H1 (cell line): ENCODE results near the gene NR4A1. TPM values are rescaled to one million over a fixed set of nuclear protein-coding genes. Genes with fewer than 3 reads are reported as not detected.

Experiments used
- CTCF ChIA-PET: fragments of 300-600 bp; sonication (Branson Sonifier 250); formaldehyde crosslinking; loops from one replicate; lab custom pipeline; 2021; ENCODE audit not compliant: partially characterized antibody; lab: Charles Lee
- POLR2A ChIA-PET: fragments of 300-600 bp; sonication (Branson Sonifier 250); formaldehyde crosslinking; loops from one replicate; lab custom pipeline; 2021; ENCODE audit warnings: inconsistent platforms; ENCODE audit not compliant: partially characterized antibody; lab: Charles Lee
- DNase-seq, 2 experiments: peaks; one replicate each; pipeline versions ENCODE4 v3.0.0 to v3.0.0-alpha.2; 2010 to 2022; ENCODE audit warnings: low spot score in 2 of 2, low read depth in 1 of 2, mixed read lengths in 1 of 2
- FAIRE-seq: peaks from 2 replicates; lab custom pipeline; 2011; peaks lifted over from hg19 to GRCh38; lab: Jason Lieb, UNC
- H2AFZ ChIP-seq: 2 replicates; pipeline ENCODE4 v1.8.1; 2012; ENCODE audit warnings: low read length, inconsistent platforms
- H2AK5ac ChIP-seq: 2 replicates; pipeline ENCODE4 v1.6.1; 2013; ENCODE audit warnings: low read depth, low read length
- H2BK120ac ChIP-seq: replicated peaks from 2 replicates; pipeline ENCODE3; 2013; ENCODE audit warnings: low read depth, low read length, inconsistent platforms
- H2BK12ac ChIP-seq: 2 replicates; pipeline ENCODE4 v1.6.1; 2013; ENCODE audit warnings: low read depth, low read length
- H2BK15ac ChIP-seq: 2 replicates; pipeline ENCODE4 v1.6.1; 2013; ENCODE audit warnings: low read length
- H2BK20ac ChIP-seq: 2 replicates; pipeline ENCODE4 v1.6.1; 2013; ENCODE audit warnings: low read length
- H2BK5ac ChIP-seq: 2 replicates; pipeline ENCODE4 v1.6.1; 2013; ENCODE audit warnings: low read depth, low read length
- H3K14ac ChIP-seq: 2 replicates; pipeline ENCODE4 v1.6.1; 2013; ENCODE audit warnings: inconsistent platforms; ENCODE audit not compliant: insufficient read length
- H3K18ac ChIP-seq: 2 replicates; pipeline ENCODE4 v1.6.1; 2013; ENCODE audit warnings: low read length; ENCODE audit errors: extremely low read depth
- H3K23ac ChIP-seq: 2 replicates; pipeline ENCODE4 v1.6.1; 2013; ENCODE audit warnings: inconsistent platforms; ENCODE audit not compliant: insufficient read length
- H3K23me2 ChIP-seq: 2 replicates; pipeline ENCODE4 v1.6.1; 2013; ENCODE audit warnings: low read depth, low read length
- H3K27ac ChIP-seq: 2 replicates; pipeline ENCODE4 v1.6.1; 2011; ENCODE audit warnings: low read depth, low read length, inconsistent platforms
- H3K27me3 ChIP-seq, 4 experiments: replicated peaks in 1 of 4; 1 replicate in 1 of 4; 2 replicates in 3 of 4; pipeline versions ENCODE4 v1.6.1 to v1.8.1; 2011 to 2013; ENCODE audit warnings: low read length in 3 of 4, mild to moderate bottlenecking in 3 of 4, inconsistent platforms in 2 of 4, mixed read lengths in 2 of 4, moderate library complexity in 1 of 4; ENCODE audit not compliant: control insufficient read depth in 3 of 4, insufficient read depth in 3 of 4; ENCODE audit errors: extremely low read depth in 1 of 4
- H3K36me3 ChIP-seq, 4 experiments: 2 replicates each; pipeline versions ENCODE4 v1.6.1 to v1.8.1; 2011 to 2013; ENCODE audit warnings: mild to moderate bottlenecking in 4 of 4, low read length in 3 of 4, moderate library complexity in 2 of 4, control low read depth in 1 of 4, inconsistent platforms in 1 of 4; ENCODE audit not compliant: insufficient read depth in 4 of 4, control insufficient read depth in 2 of 4
- H3K4ac ChIP-seq: replicated peaks from 2 replicates; pipeline ENCODE3; 2013; ENCODE audit warnings: low read length, low read depth, mixed read lengths, inconsistent platforms; ENCODE audit not compliant: insufficient read length
- H3K4me1 ChIP-seq, 4 experiments: replicated peaks in 1 of 4; 1 replicate in 1 of 4; 2 replicates in 3 of 4; pipeline versions ENCODE4 v1.6.1 to v1.8.1; 2011 to 2013; ENCODE audit warnings: low read length in 3 of 4, inconsistent platforms in 2 of 4, mixed read lengths in 1 of 4; ENCODE audit not compliant: insufficient read depth in 4 of 4, control insufficient read depth in 3 of 4
- H3K4me2 ChIP-seq, 2 experiments: 2 replicates each; pipeline versions ENCODE4 v1.6.1 to v1.8.1; 2011 to 2013; ENCODE audit warnings: low read depth in 2 of 2, low read length in 2 of 2, control low read depth in 1 of 2, inconsistent platforms in 1 of 2, mild to moderate bottlenecking in 1 of 2; ENCODE audit not compliant: insufficient read depth in 1 of 2
- H3K4me3 ChIP-seq, 4 experiments: fragments of 200-600, 300-600 bp in 1 of 4; sonication (generic), shearing (Covaris generic), sonication (Bioruptor Twin) in 1 of 4; 2 replicates each; pipeline versions ENCODE4 v1.5.1 to v1.8.1; 2011 to 2016; ENCODE audit warnings: low read length in 4 of 4, low read depth in 3 of 4, control low read depth in 2 of 4, inconsistent platforms in 2 of 4, mild to moderate bottlenecking in 2 of 4, mixed read lengths in 1 of 4, moderate library complexity in 1 of 4; ENCODE audit not compliant: insufficient read depth in 2 of 4; ENCODE audit errors: extremely low read depth in 1 of 4
- H3K56ac ChIP-seq: replicated peaks from 2 replicates; pipeline ENCODE3; 2013; ENCODE audit warnings: low read depth, mild to moderate bottlenecking, mixed read lengths, low read length, inconsistent platforms; ENCODE audit not compliant: insufficient read length
- H3K79me1 ChIP-seq: 2 replicates; pipeline ENCODE4 v1.6.1; 2013; ENCODE audit warnings: low read depth, low read length, control low read depth
- H3K79me2 ChIP-seq, 2 experiments: 2 replicates each; pipeline versions ENCODE4 v1.6.1 to v1.8.1; 2012 to 2013; ENCODE audit warnings: low read length in 2 of 2, mild to moderate bottlenecking in 2 of 2, inconsistent platforms in 1 of 2; ENCODE audit not compliant: insufficient read depth in 2 of 2, control insufficient read depth in 1 of 2
- H3K9ac ChIP-seq, 4 experiments: replicated peaks in 1 of 4; 1 replicate in 1 of 4; 2 replicates in 3 of 4; pipeline versions ENCODE4 v1.6.1 to v1.8.1; 2011 to 2013; ENCODE audit warnings: low read depth in 3 of 4, low read length in 3 of 4, control low read depth in 2 of 4, mild to moderate bottlenecking in 2 of 4, moderate library complexity in 2 of 4, inconsistent platforms in 1 of 4; ENCODE audit errors: extremely low read depth in 1 of 4
- H3K9me3 ChIP-seq, 2 experiments: 2 replicates each; pipeline versions ENCODE4 v1.6.1 to v1.8.1; 2012 to 2013; ENCODE audit warnings: mild to moderate bottlenecking in 2 of 2, moderate library complexity in 2 of 2, control low read depth in 1 of 2, inconsistent platforms in 1 of 2, low read depth in 1 of 2, low read length in 1 of 2, mixed read lengths in 1 of 2; ENCODE audit not compliant: insufficient read depth in 2 of 2
- H4K20me1 ChIP-seq, 2 experiments: replicated peaks in 1 of 2; 2 replicates each; pipeline versions ENCODE3 to v1.8.1; 2011 to 2013; ENCODE audit warnings: inconsistent platforms in 2 of 2, low read length in 2 of 2, mild to moderate bottlenecking in 1 of 2; ENCODE audit not compliant: insufficient read depth in 2 of 2, control insufficient read depth in 1 of 2
- H4K5ac ChIP-seq: 2 replicates; pipeline ENCODE4 v1.6.1; 2013; ENCODE audit warnings: low read length, low read depth, mixed read lengths, inconsistent platforms; ENCODE audit not compliant: insufficient read length
- H4K8ac ChIP-seq: 2 replicates; pipeline ENCODE4 v1.8.0; 2013; ENCODE audit warnings: mild to moderate bottlenecking, moderate library complexity, low read length, inconsistent platforms; ENCODE audit not compliant: insufficient read depth; ENCODE audit errors: extremely low read depth
- H4K91ac ChIP-seq: replicated peaks from 2 replicates; pipeline ENCODE3; 2013; ENCODE audit warnings: low read length, mixed read lengths, inconsistent platforms; ENCODE audit not compliant: insufficient read length
- BACH1 ChIP-seq: IDR thresholded peaks from 2 replicates; pipeline ENCODE4 v1.6.1; 2012; ENCODE audit warnings: low read length, improper control_type of control experiment
- CHD1 ChIP-seq: IDR thresholded peaks from 2 replicates; pipeline ENCODE4 v1.6.1; 2012; ENCODE audit warnings: low read depth, low read length, improper control_type of control experiment
- CTBP2 ChIP-seq: IDR thresholded peaks from 2 replicates; pipeline ENCODE4 v1.7.0; 2011; ENCODE audit warnings: borderline replicate concordance, mild to moderate bottlenecking, moderate library complexity, mixed read lengths, low read length; ENCODE audit not compliant: insufficient read depth, insufficient read length
- JUND ChIP-seq: IDR thresholded peaks from 2 replicates; pipeline ENCODE4 v1.6.1; 2011; ENCODE audit warnings: mild to moderate bottlenecking, improper control_type of control experiment, low read length
- KDM1A ChIP-seq: fragments of 200-600, 300-600 bp; sonication (generic); IDR thresholded peaks from 2 replicates; pipeline ENCODE4 v1.7.1; 2016; ENCODE audit warnings: mild to moderate bottlenecking, low read length, borderline replicate concordance
- KDM4A ChIP-seq: IDR thresholded peaks from one replicate; pipeline ENCODE4 v1.7.1; 2012; ENCODE audit warnings: low read depth, mild to moderate bottlenecking, moderate library complexity, low read length, inconsistent platforms; ENCODE audit not compliant: severe bottlenecking
- MAFK ChIP-seq: IDR thresholded peaks from 2 replicates; pipeline ENCODE4 v1.6.1; 2012; ENCODE audit warnings: low read depth, mild to moderate bottlenecking, improper control_type of control experiment, low read length
- POLR2A ChIP-seq, 2 experiments: IDR thresholded peaks; 1 replicate in 1 of 2; 2 replicates in 1 of 2; pipeline ENCODE4 v1.6.1; 2011; ENCODE audit warnings: low read depth in 2 of 2, low read length in 2 of 2, mild to moderate bottlenecking in 2 of 2; ENCODE audit errors: control extremely low read depth in 1 of 2
- POU5F1 ChIP-seq: IDR thresholded peaks from 2 replicates; pipeline ENCODE4 v1.6.1; 2011; ENCODE audit warnings: low read depth, mild to moderate bottlenecking, low read length, moderate library complexity
- SIX5 ChIP-seq: IDR thresholded peaks from 2 replicates; pipeline ENCODE4 v1.6.1; 2011; ENCODE audit warnings: mild to moderate bottlenecking, low read depth, low read length
- YY1 ChIP-seq: IDR thresholded peaks from 2 replicates; pipeline ENCODE4 v1.6.1; 2011; ENCODE audit warnings: low read depth, mild to moderate bottlenecking, low read length
- ZNF274 ChIP-seq: IDR thresholded peaks from 2 replicates; pipeline ENCODE4 v1.7.0; 2012; ENCODE audit warnings: low read length, borderline replicate concordance; ENCODE audit errors: extremely low read depth
- WGBS, 2 experiments: shearing (Covaris generic) in 1 of 2; methylation state at CpG; one replicate each; pipeline versions ENCODE4 v1.1.6 to v1.1.7; 2013 to 2015; ENCODE audit warnings: low lambda C conversion rate in 2 of 2, mixed read lengths in 2 of 2, inconsistent platforms in 1 of 2, low coverage in 1 of 2, missing lambda C conversion rate in 1 of 2; ENCODE audit not compliant: insufficient replicate concordance in 2 of 2, insufficient coverage in 1 of 2, insufficient read length in 1 of 2; ENCODE audit errors: extremely low coverage in 1 of 2, missing lambda C conversion rate in 1 of 2; 5-methylcytosine and 5-hydroxymethylcytosine counted together
- polyA plus RNA-seq, 7 experiments: library from polyadenylated mRNA; depleted of rRNA in 3 of 7; stranded (reverse) in 5 of 7; unstranded in 2 of 7; fragments of >200 nt in 5 of 7; fragments of 200-250 nt in 2 of 7; gene quantifications; 1 replicate in 5 of 7; 2 replicates in 1 of 7; 4 replicates in 1 of 7; pipeline versions ENCODE4 v1.2.1 to v1.2.3, GENCODE V29; 2011 to 2013; ENCODE audit warnings: missing spikeins in 2 of 7, mixed read lengths in 2 of 7
- total RNA-seq: library from RNA; stranded (reverse); fragmentation: NEBNext Ultra II Directional; extraction: Animal tissue kit (Norgen Biotek cat#: 25700); gene quantifications from 2 replicates; pipeline ENCODE4 v1.2.1, GENCODE V29; 2021

NR4A1 gene
- total and polyA plus RNA-seq, 2 of the 8 experiments (the other 6 are each of a cell fraction or from before 2014, with no cell fraction given), result 18.7 to 23.3 TPM

DNA sequence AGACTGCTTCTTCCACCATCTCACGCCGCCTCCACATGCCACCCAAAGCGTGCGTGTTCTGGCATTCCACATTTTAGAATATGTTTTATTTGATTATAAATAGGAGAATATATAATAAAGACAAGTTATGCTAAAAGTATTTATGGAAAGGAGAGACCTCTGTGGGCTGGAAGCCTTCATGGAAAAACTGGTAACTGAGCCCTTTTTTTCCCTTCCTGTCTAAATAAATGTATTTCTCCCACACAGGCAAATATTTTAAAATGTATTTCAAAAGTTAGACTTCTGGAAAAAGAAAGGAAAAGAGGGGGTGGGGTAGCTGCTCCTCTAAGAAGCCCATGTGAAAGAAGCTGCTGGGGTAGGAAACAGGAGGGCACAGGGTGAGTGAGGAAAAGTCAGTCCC is 16.1 kb upstream of the NR4A1 start:
- peaks cover 2 to 32% (median 22%) of the 10 kb centered on the region in 4 experiments; a peak in 6 of 7 replicates for H3K27me3 ChIP-seq
- peaks cover 2 to 5% of the 10 kb centered on the region in 2 experiments for H4K20me1 ChIP-seq

More for the DNA sequence above, 16.1 kb upstream of the NR4A1 start:
- H3K9me3 ChIP-seq, result no peaks in the 10 kb centered on the region
- H3K23ac ChIP-seq, result no peak overlapping the region
- H2AFZ ChIP-seq, result no peak overlapping the region
- no peak overlapping the region for H4K91ac ChIP-seq
- DNase-seq, result no peak
- H3K14ac ChIP-seq, result no peak overlapping the region
- peaks cover 0 to 20% of the 10 kb centered on the region in 2 experiments; a peak in 3 of 4 replicates for H3K79me2 ChIP-seq
- no peak overlapping the region for H3K56ac ChIP-seq
- WGBS, 2 experiments, result 91% methylated on average over 4 of the region's 4 CpGs; no CpG with 5 or more reads in 1 of the 2 experiments
- no peak for FAIRE-seq
- H3K36me3 ChIP-seq, result no peaks in the 10 kb centered on the region
- 0 out of 2 replicates have a peak overlapping the region, but pooled peaks have one; percentile 72 for H2BK20ac ChIP-seq
- H3K9ac ChIP-seq, result no peak overlapping the region
- H2BK5ac ChIP-seq, result peak overlapping the region; percentile 56; the same call in 1 of the 2 replicates
- H3K4me3 ChIP-seq, result no peak overlapping the region
- no peak overlapping the region for H3K27ac ChIP-seq
- TF ChIP-seq KDM1A (no peak), CTBP2 (no peak), JUND (no peak), ZNF274 (no peak), KDM4A (no peak), YY1 (no peak), MAFK (no peak), CHD1 (no peak), BACH1 (no peak), POU5F1 (no peak), POLR2A (IDR thresholded peaks at IDR 0.05; ENCODE audit: control extremely low read depth in 1 of 2, low read depth in 2 of 2, low read length in 2 of 2) (no peak), SIX5 (no peak)
- H3K18ac ChIP-seq, result no peak overlapping the region
- ChIA-PET POLR2A (interaction anchor here (1.0 to 5.2 kb wide), 2 partner anchors 9 to 16 kb away, joined by 4 to 38 read pairs; partner anchors contain the start of gene NR4A1), CTCF (interaction anchor here (0.8 to 22.7 kb wide), 5 partner anchors 10 to 36 kb away, joined by 3 to 1249 read pairs (median 3); partner anchors contain the start of genes ATG101 and TAMALIN)
- H2BK12ac ChIP-seq, result peak overlapping the region; percentile 95
- no peak overlapping the region for H2BK120ac ChIP-seq
- 0 out of 2 replicates have a peak overlapping the region, but pooled peaks have one; percentile 6 for H2AK5ac ChIP-seq
- H2BK15ac ChIP-seq, result peak overlapping the region; percentile 36; the same call in 1 of the 2 replicates
- H3K79me1 ChIP-seq, result 0 out of 2 replicates have a peak, but pooled peaks cover 2% of the 10 kb centered on the region
- no peak overlapping the region for H3K4ac ChIP-seq
- H4K8ac ChIP-seq, result no peak overlapping the region
- H3K23me2 ChIP-seq, result peaks cover 2% of the 10 kb centered on the region; the same call in 1 of the 2 replicates
- no peak overlapping the region for H3K4me2 ChIP-seq
- no peak overlapping the region for H4K5ac ChIP-seq
- peaks cover 5 to 7% (median 6%) of the 10 kb centered on the region in 4 experiments; a peak in 6 of 7 replicates for H3K4me1 ChIP-seq
